ENCODE data around the gene FEM1A.

Gene FEM1A

GRCh38 chr19:4849019-4849418, 57.5 kb downstream of the FEM1A start:
- no peak for TF ChIP-seq CREB1 (IDR thresholded peaks at IDR 0.05; ENCODE audit: low read depth)
